GM19099 (cell line): ENCODE results near the gene CPNE9.

Source experiments
- POLR2A ChIP-seq: IDR thresholded peaks from 3 replicates; pipeline ENCODE4 v1.6.1; 2011; ENCODE audit warnings: low read depth; ENCODE audit not compliant: insufficient read length; ENCODE audit errors: extremely low read depth

Gene CPNE9

GRCh38 chr3:9703736-9704346, at the start of gene CPNE9:
Gene CPNE9, plus strand, starts transcription at chr3:9703833. Its CDS starts 164 bp downstream, at chr3:9703997.
- TF ChIP-seq POLR2A = no peak

- TF ChIP-seq POLR2A = no peak
These were observed 43.8 kb upstream of the CPNE9 start for GRCh38 chr3:9659849-9660248.

- TF ChIP-seq POLR2A = no peak
These were observed 42.7 kb upstream of the CPNE9 start for GRCh38 chr3:9660972-9661371.

GRCh38 chr3:9664119-9664751, 39.4 kb upstream of the CPNE9 start:
- no peak for TF ChIP-seq POLR2A

GRCh38 chr3:9666704-9667445, 36.8 kb upstream of the CPNE9 start:
- TF ChIP-seq POLR2A = no peak

- no peak for TF ChIP-seq POLR2A
These were observed 34.4 kb upstream of the CPNE9 start for GRCh38 chr3:9669277-9669676.

- no peak for TF ChIP-seq POLR2A
These were observed 33.8 kb upstream of the CPNE9 start for GRCh38 chr3:9669720-9670432.

GRCh38 chr3:9673082-9673481, 30.6 kb upstream of the CPNE9 start:
- TF ChIP-seq POLR2A = no peak

GRCh38 chr3:9673752-9674151, 29.9 kb upstream of the CPNE9 start:
- TF ChIP-seq POLR2A = no peak

- no peak for TF ChIP-seq POLR2A
These were observed 27.8 kb upstream of the CPNE9 start for GRCh38 chr3:9675736-9676290.

- TF ChIP-seq POLR2A = no peak
These were observed 26.8 kb upstream of the CPNE9 start for GRCh38 chr3:9676785-9677184.

- TF ChIP-seq POLR2A = no peak
These were observed 25.1 kb upstream of the CPNE9 start for GRCh38 chr3:9678493-9678892.

GRCh38 chr3:9679476-9680080, 24.1 kb upstream of the CPNE9 start:
- no peak for TF ChIP-seq POLR2A

GRCh38 chr3:9681011-9681722, 22.5 kb upstream of the CPNE9 start:
- no peak for TF ChIP-seq POLR2A
